Measurements from ENCODE around the gene SYNGR1. TPM values are rescaled to one million over a fixed set of nuclear protein-coding genes. Genes with fewer than 3 reads are reported as not detected.

Gene SYNGR1
- polyA plus RNA-seq, 2 donors: 32.5 to 39.8 TPM

GRCh38 chr22:39365492-39365780 lies 15.6 kb downstream of the SYNGR1 start:
- no peak overlapping the region for H3K4me3 ChIP-seq (ENCODE audit: low read depth in 1 of 2, low read length in 2 of 2)
- H3K36me3 ChIP-seq (ENCODE audit: control insufficient read depth in 2 of 2, insufficient read depth in 2 of 2, low read length in 1 of 2): no peaks in the 10 kb centered on the region
- H3K27ac ChIP-seq (ENCODE audit: low read depth in 2 of 2, low read length in 1 of 2): peak overlapping the region in 1 of 2 donors; percentile 7
- no peaks in the 10 kb centered on the region for H3K27me3 ChIP-seq (ENCODE audit: control insufficient read depth in 1 of 2, insufficient read depth in 2 of 2, low read length in 2 of 2)
- peaks cover 12 to 38% of the 10 kb centered on the region in 2 donors for H3K4me1 ChIP-seq (ENCODE audit: control insufficient read depth in 2 of 2, insufficient read depth in 2 of 2, low read length in 1 of 2)
- no peaks in the 10 kb centered on the region for H3K9me3 ChIP-seq (ENCODE audit: control insufficient read depth in 2 of 2, insufficient read depth in 1 of 2, low read depth in 1 of 2, low read length in 1 of 2)
- 83 to 84% methylated on average over 3 of the region's 3 CpGs for WGBS, 2 donors

DNA sequence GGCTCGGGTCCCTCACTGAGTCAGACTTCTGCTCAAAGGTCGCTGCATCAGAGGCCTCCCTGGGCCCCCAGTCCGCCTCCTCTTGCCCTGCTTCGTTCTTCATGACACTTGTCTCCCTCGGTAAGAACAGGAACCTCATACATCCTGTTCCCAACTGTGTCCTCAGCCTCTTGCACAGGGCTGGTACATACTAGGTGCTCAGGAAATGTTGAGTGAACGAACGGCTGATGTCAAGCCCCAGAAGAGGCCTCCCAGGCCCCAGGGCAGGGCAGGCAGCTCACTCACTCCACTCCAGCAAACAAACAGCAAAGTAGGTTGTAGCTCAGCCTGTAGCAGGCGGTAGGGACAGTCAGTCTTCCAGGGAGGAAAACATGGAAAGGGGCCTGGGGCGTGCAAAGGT lies 17.2 kb downstream of the SYNGR1 start:
- no peaks in the 10 kb centered on the region for H3K27me3 ChIP-seq (ENCODE audit: control insufficient read depth in 1 of 2, insufficient read depth in 2 of 2, low read length in 2 of 2)
- H3K9me3 ChIP-seq (ENCODE audit: control insufficient read depth in 2 of 2, insufficient read depth in 1 of 2, low read depth in 1 of 2, low read length in 1 of 2): peaks cover 0 to 4% of the 10 kb centered on the region in 2 donors
- peaks cover 11 to 26% of the 10 kb centered on the region in 2 donors for H3K4me1 ChIP-seq (ENCODE audit: control insufficient read depth in 2 of 2, insufficient read depth in 2 of 2, low read length in 1 of 2)
- WGBS, 2 donors: 64 to 66% methylated on average over 9 of the region's 9 CpGs
- no peak overlapping the region for H3K4me3 ChIP-seq (ENCODE audit: low read depth in 1 of 2, low read length in 2 of 2)
- no peaks in the 10 kb centered on the region for H3K36me3 ChIP-seq (ENCODE audit: control insufficient read depth in 2 of 2, insufficient read depth in 2 of 2, low read length in 1 of 2)
- H3K27ac ChIP-seq (ENCODE audit: low read depth in 2 of 2, low read length in 1 of 2): peak overlapping the region in 1 of 2 donors; percentile 20

DNA sequence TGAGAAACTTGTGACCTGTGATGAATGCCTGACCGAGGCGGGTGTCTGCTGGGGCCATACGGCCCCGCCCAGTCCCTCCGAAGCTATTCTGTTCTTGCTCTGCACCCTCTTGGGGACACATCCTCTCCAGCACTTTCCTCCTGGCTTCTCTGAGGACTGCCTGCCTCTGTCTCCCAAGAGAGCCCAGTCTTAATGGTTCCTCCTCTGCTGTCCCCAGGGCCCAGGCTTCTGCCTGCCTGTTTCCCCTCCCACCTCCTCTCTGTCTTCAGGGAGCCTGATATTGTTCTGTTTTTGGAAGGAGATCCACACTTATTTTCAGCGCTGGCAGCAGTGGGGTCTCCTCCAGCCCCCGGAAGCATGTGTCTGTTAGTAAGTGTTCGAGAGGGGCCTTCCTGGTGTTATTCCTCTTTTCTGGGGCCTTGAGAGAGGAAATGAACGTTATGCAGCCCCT lies 18.7 kb downstream of the SYNGR1 start:
- Histone ChIP-seq H3K27ac (ENCODE audit: low read depth in 2 of 2, low read length in 1 of 2) (no peak overlapping the region), H3K27me3 (ENCODE audit: control insufficient read depth in 1 of 2, insufficient read depth in 2 of 2, low read length in 2 of 2) (no peaks in the 10 kb centered on the region), H3K36me3 (ENCODE audit: control insufficient read depth in 2 of 2, insufficient read depth in 2 of 2, low read length in 1 of 2) (no peaks in the 10 kb centered on the region), H3K9me3 (ENCODE audit: control insufficient read depth in 2 of 2, insufficient read depth in 1 of 2, low read depth in 1 of 2, low read length in 1 of 2) (peaks cover 0 to 4% of the 10 kb centered on the region in 2 donors), H3K4me3 (ENCODE audit: low read depth in 1 of 2, low read length in 2 of 2) (no peak overlapping the region), H3K4me1 (ENCODE audit: control insufficient read depth in 2 of 2, insufficient read depth in 2 of 2, low read length in 1 of 2) (peaks cover 2 to 17% of the 10 kb centered on the region in 2 donors)
- WGBS, 2 donors: 71 to 82% methylated on average over 9 of the region's 9 CpGs

DNA sequence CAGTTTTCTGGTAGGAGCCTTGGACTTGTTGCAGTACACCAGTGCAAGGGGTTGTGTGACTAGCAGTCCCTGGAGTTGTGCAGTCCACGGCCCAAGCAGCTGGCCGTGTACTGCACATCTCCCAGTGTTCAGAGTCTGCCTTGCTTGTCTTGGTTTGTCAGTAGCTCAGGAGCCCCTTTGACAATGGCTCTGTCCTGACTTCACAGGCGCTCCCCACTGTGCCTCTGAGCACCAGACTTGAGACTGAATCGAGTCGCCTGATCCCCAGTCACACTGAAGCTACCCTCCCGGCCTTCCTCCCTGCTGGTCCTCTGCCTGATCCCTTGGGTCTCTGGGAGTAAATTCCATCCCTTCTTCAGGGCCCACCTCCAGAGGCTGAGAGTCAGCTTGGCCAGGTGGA lies 19.4 kb downstream of the SYNGR1 start:
- Histone ChIP-seq H3K27me3 (ENCODE audit: control insufficient read depth in 1 of 2, insufficient read depth in 2 of 2, low read length in 2 of 2) (no peaks in the 10 kb centered on the region), H3K27ac (ENCODE audit: low read depth in 2 of 2, low read length in 1 of 2) (no peak overlapping the region), H3K36me3 (ENCODE audit: control insufficient read depth in 2 of 2, insufficient read depth in 2 of 2, low read length in 1 of 2) (peaks cover 0 to 1% of the 10 kb centered on the region in 2 donors), H3K9me3 (ENCODE audit: control insufficient read depth in 2 of 2, insufficient read depth in 1 of 2, low read depth in 1 of 2, low read length in 1 of 2) (peaks cover 0 to 4% of the 10 kb centered on the region in 2 donors), H3K4me3 (ENCODE audit: low read depth in 1 of 2, low read length in 2 of 2) (no peak overlapping the region), H3K4me1 (ENCODE audit: control insufficient read depth in 2 of 2, insufficient read depth in 2 of 2, low read length in 1 of 2) (peaks cover 0 to 11% of the 10 kb centered on the region in 2 donors)
- 89 to 90% methylated on average over 6 of the region's 6 CpGs for WGBS, 2 donors

GRCh38 chr22:39369586-39369985 lies 19.8 kb downstream of the SYNGR1 start:
- 86 to 92% methylated on average over 3 of the region's 3 CpGs for WGBS, 2 donors
- H3K4me1 ChIP-seq (ENCODE audit: control insufficient read depth in 2 of 2, insufficient read depth in 2 of 2, low read length in 1 of 2): peaks cover 0 to 13% of the 10 kb centered on the region in 2 donors
- H3K27ac ChIP-seq (ENCODE audit: low read depth in 2 of 2, low read length in 1 of 2): no peak overlapping the region
- H3K9me3 ChIP-seq (ENCODE audit: control insufficient read depth in 2 of 2, insufficient read depth in 1 of 2, low read depth in 1 of 2, low read length in 1 of 2): peaks cover 0 to 4% of the 10 kb centered on the region in 2 donors
- no peak overlapping the region for H3K4me3 ChIP-seq (ENCODE audit: low read depth in 1 of 2, low read length in 2 of 2)
- peaks cover 0 to 5% of the 10 kb centered on the region in 2 donors for H3K36me3 ChIP-seq (ENCODE audit: control insufficient read depth in 2 of 2, insufficient read depth in 2 of 2, low read length in 1 of 2)
- no peaks in the 10 kb centered on the region for H3K27me3 ChIP-seq (ENCODE audit: control insufficient read depth in 1 of 2, insufficient read depth in 2 of 2, low read length in 2 of 2)

DNA sequence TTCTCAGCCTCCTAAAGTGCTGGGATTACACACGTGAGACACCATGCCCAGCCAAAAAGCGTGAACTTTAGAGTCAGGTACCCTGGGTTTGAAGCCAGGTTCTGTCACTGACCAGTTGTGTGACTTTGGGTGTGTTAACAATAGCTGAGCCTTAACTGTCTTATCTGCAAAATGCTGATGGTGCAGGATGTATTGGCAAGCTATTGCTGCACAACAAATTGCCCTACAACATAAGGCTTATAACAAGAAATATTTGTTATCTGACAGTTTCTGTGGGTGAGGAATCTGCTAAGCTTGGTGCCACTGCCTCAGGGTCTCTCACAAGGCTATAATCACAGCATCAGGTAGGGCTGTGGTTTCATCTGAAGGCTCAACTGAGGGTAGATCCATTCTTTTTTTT lies 21.9 kb downstream of the SYNGR1 start:
- Histone ChIP-seq H3K4me1 (ENCODE audit: control insufficient read depth in 2 of 2, insufficient read depth in 2 of 2, low read length in 1 of 2) (peaks cover 0 to 10% of the 10 kb centered on the region in 2 donors), H3K4me3 (ENCODE audit: low read depth in 1 of 2, low read length in 2 of 2) (no peak overlapping the region), H3K27me3 (ENCODE audit: control insufficient read depth in 1 of 2, insufficient read depth in 2 of 2, low read length in 2 of 2) (no peaks in the 10 kb centered on the region), H3K36me3 (ENCODE audit: control insufficient read depth in 2 of 2, insufficient read depth in 2 of 2, low read length in 1 of 2) (peaks cover 0 to 14% of the 10 kb centered on the region in 2 donors), H3K9me3 (ENCODE audit: control insufficient read depth in 2 of 2, insufficient read depth in 1 of 2, low read depth in 1 of 2, low read length in 1 of 2) (peaks cover 0 to 4% of the 10 kb centered on the region in 2 donors), H3K27ac (ENCODE audit: low read depth in 2 of 2, low read length in 1 of 2) (no peak overlapping the region)
- WGBS, 2 donors: 92 to 96% methylated on average over 2 of the region's 2 CpGs

GRCh38 chr22:39374191-39374590 lies 24.4 kb downstream of the SYNGR1 start:
- Histone ChIP-seq H3K27ac (ENCODE audit: low read depth in 2 of 2, low read length in 1 of 2) (no peak overlapping the region), H3K4me3 (ENCODE audit: low read depth in 1 of 2, low read length in 2 of 2) (no peak overlapping the region), H3K4me1 (ENCODE audit: control insufficient read depth in 2 of 2, insufficient read depth in 2 of 2, low read length in 1 of 2) (peaks cover 0 to 3% of the 10 kb centered on the region in 2 donors), H3K27me3 (ENCODE audit: control insufficient read depth in 1 of 2, insufficient read depth in 2 of 2, low read length in 2 of 2) (no peaks in the 10 kb centered on the region), H3K36me3 (ENCODE audit: control insufficient read depth in 2 of 2, insufficient read depth in 2 of 2, low read length in 1 of 2) (peaks cover 4 to 19% of the 10 kb centered on the region in 2 donors), H3K9me3 (ENCODE audit: control insufficient read depth in 2 of 2, insufficient read depth in 1 of 2, low read depth in 1 of 2, low read length in 1 of 2) (peaks cover 0 to 4% of the 10 kb centered on the region in 2 donors)
- WGBS, 2 donors: 86% methylated on average over 24 of the region's 24 CpGs

- no peak overlapping the region for H3K27ac ChIP-seq (ENCODE audit: low read depth in 2 of 2, low read length in 1 of 2)
- no peaks in the 10 kb centered on the region for H3K27me3 ChIP-seq (ENCODE audit: control insufficient read depth in 1 of 2, insufficient read depth in 2 of 2, low read length in 2 of 2)
- peaks cover 0 to 4% of the 10 kb centered on the region in 2 donors for H3K9me3 ChIP-seq (ENCODE audit: control insufficient read depth in 2 of 2, insufficient read depth in 1 of 2, low read depth in 1 of 2, low read length in 1 of 2)
- WGBS, 2 donors: 92 to 93% methylated on average over 8 of the region's 8 CpGs
- H3K4me1 ChIP-seq (ENCODE audit: control insufficient read depth in 2 of 2, insufficient read depth in 2 of 2, low read length in 1 of 2): peaks cover 0 to 3% of the 10 kb centered on the region in 2 donors
- no peak overlapping the region for H3K4me3 ChIP-seq (ENCODE audit: low read depth in 1 of 2, low read length in 2 of 2)
- H3K36me3 ChIP-seq (ENCODE audit: control insufficient read depth in 2 of 2, insufficient read depth in 2 of 2, low read length in 1 of 2): peaks cover 4 to 19% of the 10 kb centered on the region in 2 donors
Observed at GRCh38 chr22:39374801-39375200, 25.0 kb downstream of the SYNGR1 start.

DNA sequence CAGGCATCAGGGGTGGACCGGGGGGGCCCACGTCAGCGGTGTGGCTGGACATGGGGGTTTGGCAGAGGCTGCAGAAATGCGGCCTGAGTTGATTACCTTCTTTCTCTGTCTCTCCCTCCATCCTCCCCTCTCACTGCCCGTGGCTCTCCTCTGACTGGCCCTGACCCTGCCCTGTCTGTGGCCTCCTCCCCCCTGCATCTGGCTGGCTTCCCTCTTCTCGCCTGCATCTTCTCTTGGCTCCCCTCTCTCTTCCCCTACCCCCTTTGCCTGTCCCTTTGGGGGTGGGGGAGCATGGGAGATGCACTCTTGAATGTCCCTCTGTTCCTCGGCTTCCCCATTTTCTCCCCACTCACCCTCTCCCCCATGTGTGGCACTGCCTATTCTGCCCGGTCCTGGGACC lies 25.9 kb downstream of the SYNGR1 start:
- WGBS, 2 donors: 81 to 85% methylated on average over 8 of the region's 8 CpGs
- no peaks in the 10 kb centered on the region for H3K27me3 ChIP-seq (ENCODE audit: control insufficient read depth in 1 of 2, insufficient read depth in 2 of 2, low read length in 2 of 2)
- no peak overlapping the region for H3K4me3 ChIP-seq (ENCODE audit: low read depth in 1 of 2, low read length in 2 of 2)
- H3K9me3 ChIP-seq (ENCODE audit: control insufficient read depth in 2 of 2, insufficient read depth in 1 of 2, low read depth in 1 of 2, low read length in 1 of 2): peaks cover 0 to 4% of the 10 kb centered on the region in 2 donors
- peaks cover 0 to 3% of the 10 kb centered on the region in 2 donors for H3K4me1 ChIP-seq (ENCODE audit: control insufficient read depth in 2 of 2, insufficient read depth in 2 of 2, low read length in 1 of 2)
- H3K36me3 ChIP-seq (ENCODE audit: control insufficient read depth in 2 of 2, insufficient read depth in 2 of 2, low read length in 1 of 2): peaks cover 4 to 19% of the 10 kb centered on the region in 2 donors
- H3K27ac ChIP-seq (ENCODE audit: low read depth in 2 of 2, low read length in 1 of 2): no peak overlapping the region

All from esophagus (tissue), 2 donors.